Endothelial cell of umbilical vein (primary cell): Measurements from ENCODE around the gene KRTAP10-2. TPM values are rescaled to one million over a fixed set of nuclear protein-coding genes. Genes with fewer than 3 reads are reported as not detected.

Source experiments
- BruUV-seq: library from RNA; stranded (reverse); fragments of 400-500 nt; replicated peaks from 2 replicates; lab custom pipeline; 2021; lab: Mats Ljungman, UMichigan
- CTCF ChIA-PET: fragments of 300-600, 350-600 bp; sonication (Branson Sonifier 250); formaldehyde crosslinking; loops from one replicate; lab custom pipeline; 2021; ENCODE audit warnings: antibody characterized with exemption, inconsistent platforms; lab: Charles Lee
- POLR2A ChIA-PET: fragments of 300-600, 350-600 bp; sonication (Branson Sonifier 250); formaldehyde crosslinking; loops from one replicate; lab custom pipeline; 2021; ENCODE audit warnings: antibody characterized with exemption, inconsistent platforms; lab: Charles Lee
- DNase-seq: peaks from one replicate; pipeline ENCODE4 v3.0.0-alpha.2; 2011; ENCODE audit warnings: low read depth, low spot score
- FAIRE-seq: peaks from 2 replicates; lab custom pipeline; 2011; peaks lifted over from hg19 to GRCh38; lab: Jason Lieb, UNC
- H2AFZ ChIP-seq: 2 replicates; pipeline ENCODE4 v1.6.0; 2012; ENCODE audit warnings: low read depth, low read length, control low read depth, inconsistent platforms
- H3K27ac ChIP-seq: 2 replicates; pipeline ENCODE4 v1.5.1; 2011; ENCODE audit warnings: low read depth, mild to moderate bottlenecking, control low read depth, low read length, moderate library complexity; ENCODE audit not compliant: insufficient read depth
- H3K27me3 ChIP-seq, 2 experiments: 2 replicates each; pipeline versions ENCODE4 v1.6.0 to v1.6.1; 2011; ENCODE audit warnings: low read length in 2 of 2, mixed read lengths in 1 of 2; ENCODE audit not compliant: control insufficient read depth in 2 of 2, insufficient read depth in 2 of 2
- H3K36me3 ChIP-seq, 2 experiments: 2 replicates in 1 of 2; 3 replicates in 1 of 2; pipeline ENCODE4 v1.5.1; 2011; ENCODE audit warnings: low read length in 2 of 2, mild to moderate bottlenecking in 1 of 2, moderate library complexity in 1 of 2; ENCODE audit not compliant: control insufficient read depth in 2 of 2, insufficient read depth in 2 of 2; ENCODE audit errors: extremely low read depth in 1 of 2
- H3K4me1 ChIP-seq: 3 replicates; pipeline ENCODE4 v1.5.1; 2011; ENCODE audit warnings: mild to moderate bottlenecking, low read length; ENCODE audit not compliant: control insufficient read depth, insufficient read depth; ENCODE audit errors: extremely low read depth
- H3K4me2 ChIP-seq: 2 replicates; pipeline ENCODE4 v1.6.1; 2011; ENCODE audit warnings: low read length, control low read depth, mixed read lengths; ENCODE audit not compliant: insufficient read depth
- H3K4me3 ChIP-seq, 3 experiments: fragments of 200-600 bp in 1 of 3; sonication (generic), shearing (Covaris generic) in 1 of 3; replicated peaks in 1 of 3; 2 replicates each; pipeline ENCODE4 v1.5.1; 2011 to 2016; ENCODE audit warnings: control low read depth in 3 of 3, low read length in 3 of 3, mild to moderate bottlenecking in 2 of 3, inconsistent platforms in 1 of 3, low read depth in 1 of 3, moderate library complexity in 1 of 3; ENCODE audit not compliant: insufficient read depth in 1 of 3
- H3K79me2 ChIP-seq: 2 replicates; pipeline ENCODE4 v1.6.0; 2012; ENCODE audit warnings: low read length, inconsistent platforms; ENCODE audit not compliant: control insufficient read depth, insufficient read depth
- H3K9ac ChIP-seq: replicated peaks from 2 replicates; pipeline ENCODE3; 2011; ENCODE audit warnings: low read length, control low read depth; ENCODE audit not compliant: insufficient read depth; ENCODE audit errors: extremely low read depth
- H3K9me1 ChIP-seq: replicated peaks from 3 replicates; pipeline ENCODE4 v1.6.0; 2011; ENCODE audit warnings: mild to moderate bottlenecking, low read length; ENCODE audit not compliant: control insufficient read depth, insufficient read depth; ENCODE audit errors: extremely low read depth
- H3K9me3 ChIP-seq: replicated peaks from 2 replicates; pipeline ENCODE4 v1.5.1; 2012; ENCODE audit warnings: low read length, inconsistent platforms; ENCODE audit not compliant: control insufficient read depth, insufficient read depth
- H4K20me1 ChIP-seq: replicated peaks from 2 replicates; pipeline ENCODE3; 2011; ENCODE audit warnings: mild to moderate bottlenecking, low read length; ENCODE audit not compliant: control insufficient read depth, insufficient read depth; ENCODE audit errors: extremely low read depth
- EZH2 ChIP-seq: IDR thresholded peaks from 2 replicates; pipeline ENCODE4 v1.6.1; 2012; ENCODE audit warnings: borderline replicate concordance, low read depth, mild to moderate bottlenecking, moderate library complexity, low read length, inconsistent platforms; ENCODE audit not compliant: severe bottlenecking
- FOS ChIP-seq: IDR thresholded peaks from 2 replicates; pipeline ENCODE4 v1.6.1; 2011; ENCODE audit warnings: mild to moderate bottlenecking, low read length, moderate library complexity, borderline replicate concordance; ENCODE audit not compliant: insufficient read depth
- GATA2 ChIP-seq: IDR thresholded peaks from 2 replicates; pipeline ENCODE4 v1.7.0; 2011; ENCODE audit warnings: low read depth, mild to moderate bottlenecking, moderate library complexity, mixed read lengths, low read length; ENCODE audit not compliant: insufficient read length, insufficient read depth
- JUN ChIP-seq: IDR thresholded peaks from 2 replicates; pipeline ENCODE4 v1.6.1; 2011; ENCODE audit warnings: borderline replicate concordance, low read depth; ENCODE audit not compliant: insufficient read length, insufficient read depth
- MAX ChIP-seq: IDR thresholded peaks from 2 replicates; pipeline ENCODE4 v1.6.1; 2011; ENCODE audit not compliant: insufficient read depth, insufficient read length
- MYC ChIP-seq: IDR thresholded peaks from one replicate; pipeline ENCODE4 v1.6.1; 2011; ENCODE audit warnings: mild to moderate bottlenecking, low read depth, low read length
- POLR2A ChIP-seq: IDR thresholded peaks from 2 replicates; pipeline ENCODE4 v1.6.1; 2012; ENCODE audit warnings: low read depth, mild to moderate bottlenecking, control low read depth, low read length
- POLR2AphosphoS5 ChIP-seq: IDR thresholded peaks from 2 replicates; pipeline ENCODE4 v1.6.1; 2012; ENCODE audit warnings: low read depth, mild to moderate bottlenecking, control low read depth, low read length, moderate library complexity; ENCODE audit not compliant: insufficient read depth
- dilution Hi-C: fragments of 300-500 bp; cut with MboI; formaldehyde crosslinking; loops from one replicate; pipeline ENCODE4 v1.15.0; 2019; ENCODE audit warnings: low sequenced_read_pairs; ENCODE audit not compliant: extremely low pct_ligation_motif_present
- intact Hi-C: fragments of 100-400 bp; cut with micrococcal nuclease; formaldehyde crosslinking; loops from one replicate; pipeline ENCODE4 v1.10.0; 2022
- polyA plus RNA-seq, 4 experiments: library from polyadenylated mRNA; depleted of rRNA in 3 of 4; stranded (reverse) in 3 of 4; unstranded in 1 of 4; fragments of >200 nt; gene quantifications; 2 replicates each; pipeline versions ENCODE4 v1.2.1 to v1.2.3, GENCODE V29; 2011 to 2012; ENCODE audit warnings: missing spikeins in 1 of 4
- total RNA-seq: library from RNA; stranded (reverse); gene quantifications from 2 replicates; pipeline ENCODE4 v1.2.3, GENCODE V29; 2021
- TF ChIP-seq, protein P1 (sequence below), 2 donors: IDR thresholded peaks; 1 replicate in 1 of 2; 2 replicates in 1 of 2; pipeline ENCODE4 v1.5.1; 2011; ENCODE audit warnings: low read length in 2 of 2, mild to moderate bottlenecking in 2 of 2, moderate library complexity in 2 of 2, control low read depth in 1 of 2, inconsistent platforms in 1 of 2, low read depth in 1 of 2; ENCODE audit not compliant: insufficient read depth in 1 of 2; ENCODE audit errors: extremely low read depth in 1 of 2

KRTAP10-2 gene
- total and polyA plus RNA-seq, 2 donors (not counting 3 experiments of a cell fraction or from before 2014, with no cell fraction given): not detected

GRCh38 chr21:44515359-44516165 is 35.7 kb downstream of the KRTAP10-2 start:
- dilution Hi-C loops (no loop called here), intact Hi-C loops (loop anchor here (10.0 kb wide), 1 partner anchor 419 kb away; no protein-coding TSS in a partner anchor)
- ChIA-PET CTCF (interaction anchor here (1.7 kb wide), 1 partner anchor 278 kb away, joined by 9 read pairs; no protein-coding TSS in a partner anchor), POLR2A (no interaction called here)
- no peak overlapping the region for H3K4me2 ChIP-seq
- H3K9me1 ChIP-seq: no peaks in the 10 kb centered on the region
- DNase-seq (no peak), FAIRE-seq (no peak)
- H3K79me2 ChIP-seq: no peaks in the 10 kb centered on the region
- H3K4me1 ChIP-seq: no peaks in the 10 kb centered on the region
- H4K20me1 ChIP-seq: no peaks in the 10 kb centered on the region
- TF ChIP-seq, protein P1, sequence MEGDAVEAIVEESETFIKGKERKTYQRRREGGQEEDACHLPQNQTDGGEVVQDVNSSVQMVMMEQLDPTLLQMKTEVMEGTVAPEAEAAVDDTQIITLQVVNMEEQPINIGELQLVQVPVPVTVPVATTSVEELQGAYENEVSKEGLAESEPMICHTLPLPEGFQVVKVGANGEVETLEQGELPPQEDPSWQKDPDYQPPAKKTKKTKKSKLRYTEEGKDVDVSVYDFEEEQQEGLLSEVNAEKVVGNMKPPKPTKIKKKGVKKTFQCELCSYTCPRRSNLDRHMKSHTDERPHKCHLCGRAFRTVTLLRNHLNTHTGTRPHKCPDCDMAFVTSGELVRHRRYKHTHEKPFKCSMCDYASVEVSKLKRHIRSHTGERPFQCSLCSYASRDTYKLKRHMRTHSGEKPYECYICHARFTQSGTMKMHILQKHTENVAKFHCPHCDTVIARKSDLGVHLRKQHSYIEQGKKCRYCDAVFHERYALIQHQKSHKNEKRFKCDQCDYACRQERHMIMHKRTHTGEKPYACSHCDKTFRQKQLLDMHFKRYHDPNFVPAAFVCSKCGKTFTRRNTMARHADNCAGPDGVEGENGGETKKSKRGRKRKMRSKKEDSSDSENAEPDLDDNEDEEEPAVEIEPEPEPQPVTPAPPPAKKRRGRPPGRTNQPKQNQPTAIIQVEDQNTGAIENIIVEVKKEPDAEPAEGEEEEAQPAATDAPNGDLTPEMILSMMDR (IDR thresholded peaks at IDR 0.05; ENCODE audit: extremely low read depth in 1 of 2, insufficient read depth in 1 of 2, low read depth in 1 of 2, low read length in 2 of 2): no peak
- no peak for TF ChIP-seq EZH2
- TF ChIP-seq POLR2A: no peak
- TF ChIP-seq JUN: no peak
- no peak for TF ChIP-seq GATA2
- TF ChIP-seq FOS: no peak
- TF ChIP-seq MYC: no peak
- TF ChIP-seq POLR2AphosphoS5: no peak
- no peak for TF ChIP-seq MAX
- no peaks in the 10 kb centered on the region for H3K9me3 ChIP-seq
- H3K27ac ChIP-seq: no peak overlapping the region
- no peak overlapping the region for H2AFZ ChIP-seq
- H3K9ac ChIP-seq: no peak overlapping the region
- H3K36me3 ChIP-seq: no peaks in the 10 kb centered on the region
- H3K27me3 ChIP-seq: no peaks in the 10 kb centered on the region
- no peak overlapping the region for H3K4me3 ChIP-seq
- no TSS peak for BruUV-seq
